OCI-LY3 (cell line): ENCODE data around the gene ELOA.

Experiments
- H2AFZ ChIP-seq: fragments of 200-600, 300-600 bp; shearing (Covaris generic); 2 replicates; pipeline ENCODE4 v1.6.0; 2014; ENCODE audit warnings: antibody characterized with exemption, low read depth, low read length
- H3K27ac ChIP-seq: fragments of 200-600, 300-600 bp; sonication (generic); 2 replicates; pipeline ENCODE4 v1.5.1; 2014; ENCODE audit warnings: mild to moderate bottlenecking, low read length, moderate library complexity, mixed read lengths
- H3K27me3 ChIP-seq: fragments of 200-600, 300-600 bp; sonication (generic); 2 replicates; pipeline ENCODE4 v1.6.1; 2014; ENCODE audit warnings: low read depth, low read length, mixed read lengths
- H3K36me3 ChIP-seq: fragments of 200-600, 300-600 bp; sonication (generic); replicated peaks from 2 replicates; pipeline ENCODE3; 2014; ENCODE audit warnings: low read depth, low read length, mixed read lengths
- H3K4me1 ChIP-seq: fragments of 300-600, 200-600 bp; sonication (generic); 2 replicates; pipeline ENCODE4 v1.6.1; 2014; ENCODE audit warnings: low read length, mixed read lengths
- H3K4me2 ChIP-seq: fragments of 200-600, 300-600 bp; sonication (generic); 2 replicates; pipeline ENCODE4 v1.6.1; 2014; ENCODE audit warnings: low read length, mixed read lengths
- H3K4me3 ChIP-seq: fragments of 300-600, 200-600 bp; sonication (generic); 2 replicates; pipeline ENCODE4 v1.5.1; 2014; ENCODE audit warnings: antibody characterized with exemption, mild to moderate bottlenecking, low read length, moderate library complexity
- H3K79me2 ChIP-seq: fragments of 300-600, 200-600 bp; shearing (Covaris generic); 2 replicates; pipeline ENCODE4 v1.6.1; 2014; ENCODE audit warnings: mild to moderate bottlenecking, low read length, mixed read lengths
- H3K9ac ChIP-seq: fragments of 300-600, 200-600 bp; shearing (Covaris generic); 2 replicates; pipeline ENCODE4 v1.6.0; 2014; ENCODE audit warnings: mild to moderate bottlenecking, low read length, moderate library complexity
- H3K9me3 ChIP-seq: fragments of 200-600, 300-600 bp; shearing (Covaris generic); 2 replicates; pipeline ENCODE4 v1.6.1; 2014; ENCODE audit warnings: low read length, mixed read lengths; ENCODE audit not compliant: insufficient read depth
- H4K20me1 ChIP-seq: fragments of 200-600, 300-600 bp; sonication (generic); 2 replicates; pipeline ENCODE4 v1.6.1; 2016; ENCODE audit warnings: low read length, mixed read lengths; ENCODE audit not compliant: insufficient read depth
- EZH2phosphoT487 ChIP-seq: fragments of 200-600 bp; shearing (Covaris generic); IDR thresholded peaks from 2 replicates; pipeline ENCODE4 v1.6.1; 2018; ENCODE audit warnings: antibody characterized with exemption, mixed run types, low read depth
- TF ChIP-seq, protein P1 (sequence below): fragments of 200-600, 300-600 bp; sonication (generic); IDR thresholded peaks from 2 replicates; pipeline ENCODE4 v1.5.1; 2014; ENCODE audit warnings: antibody characterized with exemption, low read length, low read depth

Gene ELOA

DNA sequence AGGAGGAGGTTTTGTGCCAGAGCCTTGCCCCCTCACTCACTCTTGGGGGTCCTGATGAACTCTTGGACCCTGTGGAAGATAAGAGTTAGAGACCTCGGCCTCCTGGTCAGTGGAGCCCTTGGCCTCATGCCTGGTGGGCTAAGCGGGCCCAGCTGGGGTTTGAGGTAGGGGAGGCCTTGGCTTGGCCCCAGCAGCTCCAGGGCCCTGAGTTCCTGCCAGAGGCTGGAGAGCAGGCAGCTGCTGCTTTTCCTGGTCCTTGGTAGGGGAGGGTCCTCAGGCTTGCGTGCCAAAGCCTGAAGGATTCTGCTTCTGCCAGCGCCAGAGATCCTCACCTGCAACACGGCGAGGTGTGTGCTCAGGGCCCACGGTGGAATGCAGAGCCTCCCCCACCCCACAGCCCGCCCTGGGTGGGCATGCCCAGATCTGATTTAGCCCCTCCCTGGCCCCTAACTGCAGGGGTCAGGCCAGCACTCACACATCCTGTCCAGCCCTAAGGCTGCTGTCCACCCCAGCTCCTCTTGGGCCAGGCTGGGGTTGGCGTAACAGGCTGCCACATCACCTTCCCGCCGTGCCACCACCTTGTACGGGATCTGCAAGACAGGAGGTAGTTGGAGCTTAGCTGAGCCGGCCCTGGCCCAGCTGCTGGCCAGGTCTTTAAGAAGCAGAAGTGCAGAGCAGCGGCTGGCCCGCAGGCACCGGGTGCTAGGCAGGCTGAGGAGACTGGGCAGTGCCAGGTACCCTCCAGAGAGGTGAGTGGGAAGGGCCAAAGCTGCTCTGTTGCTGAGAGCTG lies 52.6 kb downstream of the ELOA start:
- no peak overlapping the region for H3K27ac ChIP-seq
- no peak for TF ChIP-seq EZH2phosphoT487
- TF ChIP-seq, protein P1, sequence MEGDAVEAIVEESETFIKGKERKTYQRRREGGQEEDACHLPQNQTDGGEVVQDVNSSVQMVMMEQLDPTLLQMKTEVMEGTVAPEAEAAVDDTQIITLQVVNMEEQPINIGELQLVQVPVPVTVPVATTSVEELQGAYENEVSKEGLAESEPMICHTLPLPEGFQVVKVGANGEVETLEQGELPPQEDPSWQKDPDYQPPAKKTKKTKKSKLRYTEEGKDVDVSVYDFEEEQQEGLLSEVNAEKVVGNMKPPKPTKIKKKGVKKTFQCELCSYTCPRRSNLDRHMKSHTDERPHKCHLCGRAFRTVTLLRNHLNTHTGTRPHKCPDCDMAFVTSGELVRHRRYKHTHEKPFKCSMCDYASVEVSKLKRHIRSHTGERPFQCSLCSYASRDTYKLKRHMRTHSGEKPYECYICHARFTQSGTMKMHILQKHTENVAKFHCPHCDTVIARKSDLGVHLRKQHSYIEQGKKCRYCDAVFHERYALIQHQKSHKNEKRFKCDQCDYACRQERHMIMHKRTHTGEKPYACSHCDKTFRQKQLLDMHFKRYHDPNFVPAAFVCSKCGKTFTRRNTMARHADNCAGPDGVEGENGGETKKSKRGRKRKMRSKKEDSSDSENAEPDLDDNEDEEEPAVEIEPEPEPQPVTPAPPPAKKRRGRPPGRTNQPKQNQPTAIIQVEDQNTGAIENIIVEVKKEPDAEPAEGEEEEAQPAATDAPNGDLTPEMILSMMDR: no peak
- H3K9ac ChIP-seq: no peak overlapping the region
- H3K4me2 ChIP-seq: no peak overlapping the region
- H4K20me1 ChIP-seq: no peaks in the 10 kb centered on the region
- no peak overlapping the region for H3K4me3 ChIP-seq
- H2AFZ ChIP-seq: no peak overlapping the region
- no peaks in the 10 kb centered on the region for H3K36me3 ChIP-seq
- peaks cover 8% of the 10 kb centered on the region; the same call in 1 of the 2 replicates for H3K4me1 ChIP-seq
- no peaks in the 10 kb centered on the region for H3K9me3 ChIP-seq
- H3K79me2 ChIP-seq: peaks cover 32% of the 10 kb centered on the region
- H3K27me3 ChIP-seq: no peaks in the 10 kb centered on the region

DNA sequence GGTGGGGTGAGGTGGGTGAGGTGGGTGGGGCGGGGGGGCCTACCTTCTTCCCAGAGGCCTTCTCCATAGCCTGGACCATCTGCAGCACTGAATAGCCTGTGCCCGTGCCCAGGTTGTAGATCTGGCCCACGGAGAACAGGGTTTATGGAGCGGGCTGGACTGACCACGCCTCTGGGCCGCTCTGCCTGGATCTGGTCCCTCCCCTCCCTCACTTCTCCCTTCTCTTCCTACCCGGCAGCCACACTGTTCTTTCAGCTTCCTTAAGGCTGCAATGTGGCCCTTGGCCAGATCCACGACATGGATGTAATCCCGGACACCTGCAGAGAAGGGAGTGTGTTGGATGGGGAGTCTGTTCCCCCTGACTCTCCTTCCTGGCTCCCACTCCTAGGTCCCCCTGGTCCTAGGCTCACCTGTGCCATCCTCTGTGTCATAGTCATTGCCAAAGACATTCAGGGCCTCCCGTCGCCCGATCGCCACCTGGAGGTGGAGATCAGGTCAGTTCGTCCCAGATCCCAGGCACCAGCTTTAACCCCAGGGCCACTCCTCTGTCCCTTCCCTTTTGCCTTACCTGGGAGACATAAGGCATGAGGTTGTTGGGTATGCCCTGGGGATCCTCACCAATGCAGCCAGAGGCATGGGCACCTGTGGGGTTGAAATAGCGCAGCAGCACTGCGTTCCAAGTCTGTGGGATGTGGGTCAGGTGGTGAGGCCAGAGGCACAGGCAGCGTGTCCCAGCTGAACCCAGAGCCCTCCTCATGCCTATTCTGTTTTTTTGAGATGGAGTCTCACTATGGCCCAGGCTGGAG lies 53.4 kb downstream of the ELOA start:
- no peak overlapping the region for H3K27ac ChIP-seq
- H3K4me1 ChIP-seq: peaks cover 12% of the 10 kb centered on the region

GRCh38 chr1:23797478-23798448 lies 54.5 kb downstream of the ELOA start:
- Histone ChIP-seq H3K9me3 (no peaks in the 10 kb centered on the region), H3K36me3 (no peaks in the 10 kb centered on the region), H4K20me1 (no peaks in the 10 kb centered on the region), H3K9ac (no peak overlapping the region), H3K4me2 (no peak overlapping the region), H3K27me3 (no peaks in the 10 kb centered on the region), H3K79me2 (peaks cover 13% of the 10 kb centered on the region; the same call in 1 of the 2 replicates), H3K4me3 (no peak overlapping the region), H2AFZ (no peak overlapping the region), H3K27ac (no peak overlapping the region), H3K4me1 (peaks cover 8% of the 10 kb centered on the region)
- TF ChIP-seq, protein P1: no peak
- no peak for TF ChIP-seq EZH2phosphoT487

More for the DNA sequence above, 53.4 kb downstream of the ELOA start:
- no peak for TF ChIP-seq EZH2phosphoT487
- TF ChIP-seq, protein P1: no peak
- Histone ChIP-seq H3K4me2 (no peak overlapping the region), H2AFZ (no peak overlapping the region), H3K9me3 (no peaks in the 10 kb centered on the region), H3K4me3 (no peak overlapping the region), H3K27me3 (no peaks in the 10 kb centered on the region), H3K9ac (no peak overlapping the region), H3K79me2 (peaks cover 24% of the 10 kb centered on the region), H4K20me1 (no peaks in the 10 kb centered on the region), H3K36me3 (no peaks in the 10 kb centered on the region)
